Measurements from ENCODE around the gene CD86. TPM values are rescaled to one million over a fixed set of nuclear protein-coding genes. Genes with fewer than 3 reads are reported as not detected.
"Not testable (repeated sequence)": the region's sequence is repeated elsewhere in the genome, so short reads cannot be mapped to it uniquely, and the experiment has no call there.

CD86 gene
- total RNA-seq, 3 donors from 2014 or later = 3.7 to 5.8 (median 5.1) TPM

DNA sequence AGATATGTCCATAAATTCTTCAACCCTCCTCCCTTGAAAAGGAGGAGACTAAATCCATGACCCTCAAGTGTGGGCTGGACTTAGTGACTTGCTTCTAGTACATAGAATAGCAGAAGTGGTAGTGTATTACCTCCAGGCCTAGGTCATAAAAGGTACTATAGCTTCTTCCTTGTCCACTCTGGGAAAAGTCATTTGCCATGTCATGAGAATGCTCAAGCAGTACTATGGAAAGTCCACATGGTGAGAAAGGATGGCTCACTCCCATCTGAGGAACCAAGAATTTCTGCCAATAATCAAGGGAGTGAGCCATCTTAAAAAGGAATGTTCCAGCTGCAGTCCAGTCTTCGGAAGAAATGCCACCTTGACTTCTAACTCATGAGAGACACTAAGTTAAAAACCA is 22.6 kb upstream of the CD86 start:
- H3K36me3 ChIP-seq (ENCODE audit: low read depth) = no peaks in the 10 kb centered on the region
- H3K4me1 ChIP-seq (ENCODE audit: low read depth) = no peaks in the 10 kb centered on the region
- DNase-seq (no peak), ATAC-seq (no peak)
- intact Hi-C loops (cut with DNase I, micrococcal nuclease) = no loop called here
- H3K4me3 ChIP-seq = no peak overlapping the region
- peaks cover 17% of the 10 kb centered on the region for H3K9me3 ChIP-seq
- TF ChIP-seq, protein P1, sequence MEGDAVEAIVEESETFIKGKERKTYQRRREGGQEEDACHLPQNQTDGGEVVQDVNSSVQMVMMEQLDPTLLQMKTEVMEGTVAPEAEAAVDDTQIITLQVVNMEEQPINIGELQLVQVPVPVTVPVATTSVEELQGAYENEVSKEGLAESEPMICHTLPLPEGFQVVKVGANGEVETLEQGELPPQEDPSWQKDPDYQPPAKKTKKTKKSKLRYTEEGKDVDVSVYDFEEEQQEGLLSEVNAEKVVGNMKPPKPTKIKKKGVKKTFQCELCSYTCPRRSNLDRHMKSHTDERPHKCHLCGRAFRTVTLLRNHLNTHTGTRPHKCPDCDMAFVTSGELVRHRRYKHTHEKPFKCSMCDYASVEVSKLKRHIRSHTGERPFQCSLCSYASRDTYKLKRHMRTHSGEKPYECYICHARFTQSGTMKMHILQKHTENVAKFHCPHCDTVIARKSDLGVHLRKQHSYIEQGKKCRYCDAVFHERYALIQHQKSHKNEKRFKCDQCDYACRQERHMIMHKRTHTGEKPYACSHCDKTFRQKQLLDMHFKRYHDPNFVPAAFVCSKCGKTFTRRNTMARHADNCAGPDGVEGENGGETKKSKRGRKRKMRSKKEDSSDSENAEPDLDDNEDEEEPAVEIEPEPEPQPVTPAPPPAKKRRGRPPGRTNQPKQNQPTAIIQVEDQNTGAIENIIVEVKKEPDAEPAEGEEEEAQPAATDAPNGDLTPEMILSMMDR (IDR thresholded peaks at IDR 0.05) = no peak

DNA sequence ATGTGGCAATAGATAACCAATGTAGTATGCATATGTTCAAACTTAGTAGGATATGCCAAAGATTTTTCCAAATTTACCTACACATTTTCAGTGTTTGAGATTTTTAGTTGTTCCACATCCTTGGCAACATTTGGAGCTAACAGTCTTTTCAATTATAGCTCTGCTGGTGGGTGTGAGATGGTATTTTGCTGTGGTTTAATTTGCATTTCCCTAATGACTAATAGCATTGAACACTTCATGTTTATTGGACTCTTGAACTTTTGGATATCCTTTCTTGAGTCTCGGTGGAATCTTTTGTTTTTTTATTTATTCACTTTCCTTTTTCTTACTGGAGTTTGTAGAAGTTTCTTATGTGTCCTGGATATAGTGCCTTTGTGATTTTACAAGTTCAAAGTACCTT is 22.1 kb upstream of the CD86 start:
- DNase-seq (no peak), ATAC-seq (no peak)
- H3K9me3 ChIP-seq = peaks cover 22% of the 10 kb centered on the region
- intact Hi-C loops (cut with DNase I, micrococcal nuclease) = no loop called here
- TF ChIP-seq, protein P1 (IDR thresholded peaks at IDR 0.05) = no peak
- H3K4me3 ChIP-seq = no peak overlapping the region
- H3K4me1 ChIP-seq (ENCODE audit: low read depth) = no peaks in the 10 kb centered on the region
- no peaks in the 10 kb centered on the region for H3K36me3 ChIP-seq (ENCODE audit: low read depth)

DNA sequence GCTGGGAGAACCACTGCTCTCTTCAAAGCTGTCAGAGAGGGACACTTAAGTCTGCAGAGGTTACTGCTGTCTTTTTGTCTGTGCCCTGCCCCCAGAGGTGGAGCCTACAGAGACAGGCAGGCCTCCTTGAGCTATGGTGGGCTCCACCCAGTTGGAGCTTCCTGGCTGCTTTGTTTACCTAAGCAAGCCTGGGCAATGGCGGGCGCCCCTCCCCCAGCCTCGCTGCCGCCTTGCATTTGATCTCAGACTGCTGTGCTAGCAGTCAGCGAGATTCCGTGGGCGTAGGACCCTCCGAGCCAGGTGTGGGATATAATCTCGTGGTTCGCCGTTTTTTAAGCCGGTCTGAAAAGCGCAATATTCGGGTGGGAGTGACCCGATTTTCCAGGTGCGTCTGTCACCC is 7.9 kb upstream of the CD86 start:
- H3K9me3 ChIP-seq; ATAC-seq; H3K4me3 ChIP-seq; H3K4me1 ChIP-seq (ENCODE audit: low read depth); intact Hi-C loops (cut with DNase I, micrococcal nuclease); H3K36me3 ChIP-seq (ENCODE audit: low read depth); DNase-seq: not testable (repeated sequence)

DNA sequence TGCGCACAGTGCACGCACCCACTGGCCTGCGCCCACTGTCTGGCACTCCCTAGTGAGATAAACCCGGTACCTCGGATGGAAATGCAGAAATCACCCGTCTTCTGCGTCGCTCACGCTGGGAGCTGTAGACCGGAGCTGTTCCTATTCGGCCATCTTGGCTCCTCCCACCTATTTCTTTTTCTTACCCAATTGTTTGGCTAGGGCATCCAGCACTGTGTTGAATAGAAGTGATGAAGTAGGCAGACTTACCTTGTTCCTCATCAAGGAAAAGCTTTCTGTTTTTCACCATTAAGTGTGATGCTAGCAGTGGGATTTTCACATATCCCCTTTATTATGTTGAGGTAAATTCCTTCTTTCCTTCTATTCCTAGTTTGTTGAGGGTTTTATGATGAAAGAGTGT is 7.4 kb upstream of the CD86 start:
- ATAC-seq; DNase-seq; H3K36me3 ChIP-seq (ENCODE audit: low read depth); H3K4me3 ChIP-seq; H3K9me3 ChIP-seq; intact Hi-C loops (cut with DNase I, micrococcal nuclease); H3K4me1 ChIP-seq (ENCODE audit: low read depth): not testable (repeated sequence)

DNA sequence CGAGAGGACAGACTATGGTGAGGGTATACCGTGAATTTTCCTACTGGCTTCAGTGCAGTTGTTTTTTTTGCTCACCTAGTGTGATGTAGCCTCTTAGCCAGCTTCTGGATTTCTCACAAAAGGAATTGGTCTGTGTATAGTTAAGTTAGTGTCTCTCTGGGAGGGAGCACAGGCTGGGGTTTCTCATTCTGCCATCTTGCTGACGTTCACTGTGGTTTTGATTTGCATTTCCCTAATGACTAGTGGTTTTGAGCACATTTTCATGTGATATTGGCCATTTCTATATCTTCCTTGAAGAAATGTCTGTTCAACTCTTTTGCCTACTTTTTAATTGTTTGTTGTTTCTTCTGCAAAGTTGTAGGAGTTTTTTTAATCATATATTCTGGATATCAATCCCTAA is 2.2 kb upstream of the CD86 start:
- Histone ChIP-seq H3K4me3 (no peak overlapping the region), H3K4me1 (ENCODE audit: low read depth) (no peaks in the 10 kb centered on the region), H3K36me3 (ENCODE audit: low read depth) (no peaks in the 10 kb centered on the region), H3K9me3 (no peaks in the 10 kb centered on the region)
- DNase-seq = no peak
- TF ChIP-seq, protein P1 (IDR thresholded peaks at IDR 0.05) = no peak
- intact Hi-C loops (cut with DNase I, micrococcal nuclease) = no loop called here
- no peak for ATAC-seq

DNA sequence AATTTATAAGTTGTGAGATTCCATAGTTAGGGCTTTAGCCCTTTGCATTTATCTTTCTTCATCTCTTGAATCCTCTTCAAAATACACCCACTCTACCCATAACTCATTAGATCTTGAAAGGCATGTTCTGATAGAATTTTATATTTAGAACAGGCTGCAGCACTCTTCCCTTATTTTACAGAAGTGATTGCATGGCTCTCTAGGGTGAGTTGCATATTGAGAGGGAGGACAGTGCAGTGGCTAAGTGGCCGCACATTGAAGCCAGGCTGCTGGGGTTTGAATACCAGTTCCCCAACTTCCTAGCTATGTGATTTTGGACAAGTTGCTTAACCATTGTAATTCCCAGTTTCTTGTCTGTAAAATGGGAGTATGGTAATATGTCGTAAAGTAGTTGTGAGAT is 2.5 kb downstream of the CD86 start:
- no peak overlapping the region for H3K4me3 ChIP-seq
- H3K9me3 ChIP-seq = no peaks in the 10 kb centered on the region
- intact Hi-C loops (cut with DNase I, micrococcal nuclease) = no loop called here
- TF ChIP-seq, protein P1 (IDR thresholded peaks at IDR 0.05) = no peak
- DNase-seq (no peak), ATAC-seq (no peak)
- no peaks in the 10 kb centered on the region for H3K36me3 ChIP-seq (ENCODE audit: low read depth)
- H3K4me1 ChIP-seq (ENCODE audit: low read depth) = no peaks in the 10 kb centered on the region

DNA sequence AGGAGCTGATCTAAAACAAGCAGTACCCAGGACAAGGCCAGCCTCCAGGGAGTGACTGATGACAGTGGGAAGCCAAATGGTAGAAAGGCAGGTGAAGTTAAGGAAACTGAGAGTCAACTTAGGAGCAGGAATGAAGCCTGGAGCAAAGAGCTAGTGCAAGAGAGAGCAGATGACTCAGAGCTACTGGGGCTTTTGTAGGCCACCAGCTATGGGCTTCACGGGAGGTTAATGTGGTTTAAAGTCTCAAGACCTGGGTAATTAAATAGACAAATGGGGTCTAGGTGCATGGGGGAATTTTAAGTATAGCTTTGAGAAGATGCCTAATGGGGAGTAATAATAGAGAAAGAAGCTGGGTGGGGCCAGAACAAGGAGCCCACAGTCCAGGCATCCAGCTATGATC is 3.1 kb downstream of the CD86 start:
- intact Hi-C loops (cut with DNase I, micrococcal nuclease) = no loop called here
- ATAC-seq (no peak), DNase-seq (no peak)
- no peaks in the 10 kb centered on the region for H3K9me3 ChIP-seq
- H3K36me3 ChIP-seq (ENCODE audit: low read depth) = no peaks in the 10 kb centered on the region
- no peaks in the 10 kb centered on the region for H3K4me1 ChIP-seq (ENCODE audit: low read depth)
- H3K4me3 ChIP-seq = no peak overlapping the region
- TF ChIP-seq, protein P1 (IDR thresholded peaks at IDR 0.05) = no peak
